Thyroid gland (tissue), 4 donors: Measurements from ENCODE around the gene NEDD9. TPM values are rescaled to one million over a fixed set of nuclear protein-coding genes. Genes with fewer than 3 reads are reported as not detected.

Source experiments
- DNase-seq, 2 donors: peaks; one replicate each; pipeline ENCODE4 v3.0.0-alpha.2; 2019
- H3K27ac ChIP-seq, 3 donors: fragments of 200-600 bp; sonication (generic); 1 replicate in 2 of 3; 2 replicates in 1 of 3; pipeline ENCODE4 v1.5.1; 2016 to 2019; ENCODE audit warnings: mild to moderate bottlenecking in 1 of 3, moderate library complexity in 1 of 3
- H3K27me3 ChIP-seq: fragments of 200-600 bp; sonication (generic); one replicate; pipeline ENCODE4 v1.5.1; 2019
- H3K36me3 ChIP-seq, 2 donors: fragments of 200-600 bp; sonication (generic); one replicate each; pipeline ENCODE4 v1.5.1; 2016 to 2019
- H3K4me1 ChIP-seq, 2 donors: fragments of 200-600 bp; sonication (generic); one replicate each; pipeline ENCODE4 v1.5.1; 2017 to 2019
- H3K4me3 ChIP-seq, 3 donors: fragments of 200-600 bp; sonication (generic); replicated peaks in 1 of 3; 1 replicate in 2 of 3; 2 replicates in 1 of 3; pipeline ENCODE4 v1.5.1; 2016; ENCODE audit warnings: mild to moderate bottlenecking in 1 of 3
- H3K9me3 ChIP-seq: fragments of 200-600 bp; sonication (generic); one replicate; pipeline ENCODE4 v1.5.1; 2017
- CTCF ChIP-seq, 6 experiments: fragments of 200-600 bp in 3 of 6; fragments of 450-650 bp in 3 of 6; sonication (generic) in 3 of 6; IDR thresholded peaks; one replicate each; pipeline ENCODE4 v1.5.1; 2016 to 2019; ENCODE audit warnings: antibody characterized with exemption in 6 of 6, mild to moderate bottlenecking in 2 of 6, inconsistent platforms in 1 of 6, moderate library complexity in 1 of 6
- POLR2A ChIP-seq, 2 donors: fragments of 450-650 bp; IDR thresholded peaks; one replicate each; pipeline ENCODE4 v1.6.1; 2017; ENCODE audit warnings: antibody characterized with exemption in 2 of 2, mild to moderate bottlenecking in 2 of 2, moderate library complexity in 1 of 2
- WGBS, 2 donors: methylation state at CpG; one replicate each; pipeline ENCODE4 v1.1.5; 2017; 5-methylcytosine and 5-hydroxymethylcytosine counted together
- intact Hi-C: fragments of 100-400 bp; cut with DNase I; formaldehyde crosslinking; loops from one replicate; pipeline ENCODE4 v1.15.1; 2023
- total RNA-seq, 4 donors: library from RNA; depleted of rRNA; stranded (reverse); fragments of >200 nt; gene quantifications; one replicate each; pipeline ENCODE4 v1.2.3, GENCODE V29; 2016

The NEDD9 gene
- total RNA-seq, 4 donors from 2014 or later: 42.1 to 78.3 (median 61.7) TPM

- H3K27ac ChIP-seq: peak overlapping the region in 2 of 3 donors; percentile 42 to 86
- peaks cover 48 to 89% of the 10 kb centered on the region in 2 donors for H3K4me1 ChIP-seq
- DNase-seq: no peak
These were observed 19.8 kb downstream of the NEDD9 start for GRCh38 chr6:11212664-11213063.

GRCh38 chr6:11211254-11211653 lies 21.2 kb downstream of the NEDD9 start:
- Histone ChIP-seq H3K9me3 (no peaks in the 10 kb centered on the region), H3K27me3 (no peaks in the 10 kb centered on the region), H3K4me3 (no peak overlapping the region), H3K4me1 (peaks cover 42 to 89% of the 10 kb centered on the region in 2 donors), H3K36me3 (peaks cover 5 to 7% of the 10 kb centered on the region in 2 donors), H3K27ac (peak overlapping the region in 2 of 3 donors; percentile 11 to 86)
- WGBS, 2 donors: 88 to 92% methylated on average over 2 of the region's 2 CpGs
- TF ChIP-seq POLR2A (IDR thresholded peaks at IDR 0.05): no peak
- no peak for TF ChIP-seq CTCF (IDR thresholded peaks at IDR 0.05)
- intact Hi-C loops: no loop called here
- no peak for DNase-seq

More at GRCh38 chr6:11212664-11213063, 19.8 kb downstream of the NEDD9 start:
- no peaks in the 10 kb centered on the region for H3K27me3 ChIP-seq
- TF ChIP-seq CTCF (IDR thresholded peaks at IDR 0.05): no peak
- H3K36me3 ChIP-seq: peaks cover 5 to 7% of the 10 kb centered on the region in 2 donors
- intact Hi-C loops: no loop called here
- H3K4me3 ChIP-seq: no peak overlapping the region
- 69% methylated on average over 4 of the region's 4 CpGs for WGBS, 2 donors
- no peaks in the 10 kb centered on the region for H3K9me3 ChIP-seq

- TF ChIP-seq CTCF (IDR thresholded peaks at IDR 0.05) (no peak), POLR2A (IDR thresholded peaks at IDR 0.05) (no peak)
- no peaks in the 10 kb centered on the region for H3K27me3 ChIP-seq
- DNase-seq: no peak
- intact Hi-C loops: no loop called here
- 78 to 93% methylated on average over 2 of the region's 2 CpGs for WGBS, 2 donors
- H3K4me1 ChIP-seq: peaks cover 35 to 88% of the 10 kb centered on the region in 2 donors
- H3K27ac ChIP-seq: peak overlapping the region in 2 of 3 donors; percentile 11 to 86
- no peak overlapping the region for H3K4me3 ChIP-seq
- H3K36me3 ChIP-seq: peaks cover 5 to 10% of the 10 kb centered on the region in 2 donors
- no peaks in the 10 kb centered on the region for H3K9me3 ChIP-seq
These were observed 21.9 kb downstream of the NEDD9 start for GRCh38 chr6:11210386-11211138.

GRCh38 chr6:11209906-11210305 lies 22.6 kb downstream of the NEDD9 start:
- peaks cover 29 to 81% of the 10 kb centered on the region in 2 donors for H3K4me1 ChIP-seq
- 69 to 71% methylated on average over 1 of the region's 1 CpG for WGBS, 2 donors
- no peak for TF ChIP-seq POLR2A (IDR thresholded peaks at IDR 0.05)
- peak overlapping the region in 1 of 3 donors; percentile 86 for H3K27ac ChIP-seq
- no peaks in the 10 kb centered on the region for H3K27me3 ChIP-seq
- H3K9me3 ChIP-seq: no peaks in the 10 kb centered on the region
- H3K4me3 ChIP-seq: no peak overlapping the region
- intact Hi-C loops: no loop called here
- DNase-seq: no peak
- peaks cover 5 to 10% of the 10 kb centered on the region in 2 donors for H3K36me3 ChIP-seq

- intact Hi-C loops: no loop called here
- TF ChIP-seq CTCF (IDR thresholded peaks at IDR 0.05) (no peak), POLR2A (IDR thresholded peaks at IDR 0.05) (no peak)
- Histone ChIP-seq H3K27ac (no peak overlapping the region), H3K4me3 (no peak overlapping the region), H3K4me1 (peaks cover 23 to 76% of the 10 kb centered on the region in 2 donors), H3K9me3 (no peaks in the 10 kb centered on the region), H3K27me3 (no peaks in the 10 kb centered on the region), H3K36me3 (peaks cover 5 to 10% of the 10 kb centered on the region in 2 donors)
- no peak for DNase-seq
- 81 to 88% methylated on average over 5 of the region's 5 CpGs for WGBS, 2 donors
These were observed 23.1 kb downstream of the NEDD9 start for GRCh38 chr6:11209369-11209768.
